ENCODE results near the gene PIANP.

The PIANP gene

GRCh38 chr12:6703631-6704030, 3.0 kb upstream of the PIANP start:
- H3K4me1 ChIP-seq (ENCODE audit: insufficient read depth, low read length), result no peaks in the 10 kb centered on the region
- DNase-seq, result no peak
- no peak overlapping the region for H3K4me3 ChIP-seq (ENCODE audit: low read depth in 1 of 2, low read length in 2 of 2)
- peaks cover 23% of the 10 kb centered on the region for H3K27me3 ChIP-seq (ENCODE audit: insufficient read depth, low read length, poor library complexity)
- 0 out of 3 replicates have a peak, but pooled peaks have one; percentile 35 for ATAC-seq (ENCODE audit: insufficient read depth, low read depth)
- no peaks in the 10 kb centered on the region for H3K9me3 ChIP-seq (ENCODE audit: insufficient read depth, low read length, severe bottlenecking)
- H3K27ac ChIP-seq (ENCODE audit: low read length), result no peak overlapping the region
- H4K20me1 ChIP-seq (ENCODE audit: insufficient read depth, low read length), result no peaks in the 10 kb centered on the region
- peak overlapping the region; percentile 36 for H2AFZ ChIP-seq (ENCODE audit: low read depth, low read length)
- no peaks in the 10 kb centered on the region for H3K79me2 ChIP-seq (ENCODE audit: insufficient read depth, low read length)
- H3K36me3 ChIP-seq (ENCODE audit: insufficient read depth, low read length), result no peaks in the 10 kb centered on the region
- TF ChIP-seq EZH2 (IDR thresholded peaks at IDR 0.05; ENCODE audit: borderline replicate concordance, low read depth, low read length, severe bottlenecking), result no peak
- TF ChIP-seq, protein P1, sequence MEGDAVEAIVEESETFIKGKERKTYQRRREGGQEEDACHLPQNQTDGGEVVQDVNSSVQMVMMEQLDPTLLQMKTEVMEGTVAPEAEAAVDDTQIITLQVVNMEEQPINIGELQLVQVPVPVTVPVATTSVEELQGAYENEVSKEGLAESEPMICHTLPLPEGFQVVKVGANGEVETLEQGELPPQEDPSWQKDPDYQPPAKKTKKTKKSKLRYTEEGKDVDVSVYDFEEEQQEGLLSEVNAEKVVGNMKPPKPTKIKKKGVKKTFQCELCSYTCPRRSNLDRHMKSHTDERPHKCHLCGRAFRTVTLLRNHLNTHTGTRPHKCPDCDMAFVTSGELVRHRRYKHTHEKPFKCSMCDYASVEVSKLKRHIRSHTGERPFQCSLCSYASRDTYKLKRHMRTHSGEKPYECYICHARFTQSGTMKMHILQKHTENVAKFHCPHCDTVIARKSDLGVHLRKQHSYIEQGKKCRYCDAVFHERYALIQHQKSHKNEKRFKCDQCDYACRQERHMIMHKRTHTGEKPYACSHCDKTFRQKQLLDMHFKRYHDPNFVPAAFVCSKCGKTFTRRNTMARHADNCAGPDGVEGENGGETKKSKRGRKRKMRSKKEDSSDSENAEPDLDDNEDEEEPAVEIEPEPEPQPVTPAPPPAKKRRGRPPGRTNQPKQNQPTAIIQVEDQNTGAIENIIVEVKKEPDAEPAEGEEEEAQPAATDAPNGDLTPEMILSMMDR (IDR thresholded peaks at IDR 0.05; ENCODE audit: borderline replicate concordance, extremely low read depth, low read length, poor library complexity, severe bottlenecking), result no peak
- H3K4me2 ChIP-seq (ENCODE audit: insufficient read depth, low read length), result no peak overlapping the region
- H3K9ac ChIP-seq (ENCODE audit: low read depth, low read length), result no peak overlapping the region

DNA sequence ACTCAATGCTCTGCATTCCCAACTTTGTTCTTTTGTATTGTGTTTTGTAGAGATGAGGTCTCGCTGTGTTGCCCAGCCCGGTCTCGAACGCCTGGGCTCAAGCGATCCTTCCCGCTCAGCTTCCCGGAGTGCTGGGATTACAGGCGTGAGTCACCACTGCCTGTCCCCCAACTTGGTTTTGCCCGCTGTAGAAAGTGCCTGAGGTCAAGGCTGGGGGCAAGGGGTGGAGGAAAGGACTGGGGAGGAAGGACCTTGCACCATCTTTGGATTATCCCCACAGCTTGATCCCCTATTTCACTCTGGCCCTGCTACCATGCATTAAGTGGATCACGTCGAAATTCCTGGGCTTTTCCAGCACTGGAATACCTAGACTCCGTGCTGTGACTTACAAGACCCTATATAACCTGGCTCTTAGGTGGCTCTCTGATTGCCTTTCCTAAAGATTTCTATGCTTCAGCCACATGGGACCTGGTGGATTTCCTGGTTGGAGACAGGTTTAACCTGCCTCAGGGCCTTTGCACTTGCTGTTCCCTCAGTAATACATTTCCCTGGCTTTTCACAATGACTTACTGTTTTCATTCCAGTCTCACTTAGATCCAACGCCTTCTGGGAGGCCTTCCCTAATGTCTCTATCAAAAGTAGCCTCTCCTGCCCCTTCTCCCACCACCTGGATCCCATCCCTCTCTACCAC, 608 bp upstream of the PIANP start:
- no peak overlapping the region for H3K9ac ChIP-seq (ENCODE audit: low read depth, low read length)
- ATAC-seq (ENCODE audit: insufficient read depth, low read depth), result no peak
- H3K4me2 ChIP-seq (ENCODE audit: insufficient read depth, low read length), result no peak overlapping the region
- DNase-seq, result no peak
- H3K27ac ChIP-seq (ENCODE audit: low read length), result no peak overlapping the region
- no peaks in the 10 kb centered on the region for H3K9me3 ChIP-seq (ENCODE audit: insufficient read depth, low read length, severe bottlenecking)
- no peak overlapping the region for H2AFZ ChIP-seq (ENCODE audit: low read depth, low read length)
- H3K27me3 ChIP-seq (ENCODE audit: insufficient read depth, low read length, poor library complexity), result peaks cover 23% of the 10 kb centered on the region
- H3K4me1 ChIP-seq (ENCODE audit: insufficient read depth, low read length), result no peaks in the 10 kb centered on the region
- no peaks in the 10 kb centered on the region for H3K36me3 ChIP-seq (ENCODE audit: insufficient read depth, low read length)
- no peak for TF ChIP-seq EZH2 (IDR thresholded peaks at IDR 0.05; ENCODE audit: borderline replicate concordance, low read depth, low read length, severe bottlenecking)
- TF ChIP-seq, protein P1 (IDR thresholded peaks at IDR 0.05; ENCODE audit: borderline replicate concordance, extremely low read depth, low read length, poor library complexity, severe bottlenecking), result no peak
- H3K4me3 ChIP-seq (ENCODE audit: low read depth in 1 of 2, low read length in 2 of 2), result no peak overlapping the region
- no peaks in the 10 kb centered on the region for H3K79me2 ChIP-seq (ENCODE audit: insufficient read depth, low read length)
- H4K20me1 ChIP-seq (ENCODE audit: insufficient read depth, low read length), result no peaks in the 10 kb centered on the region

GRCh38 chr12:6699989-6700645, 498 bp downstream of the PIANP start:
- H3K27me3 ChIP-seq (ENCODE audit: insufficient read depth, low read length, poor library complexity), result peaks cover 23% of the 10 kb centered on the region
- no peak for ATAC-seq (ENCODE audit: insufficient read depth, low read depth)
- H4K20me1 ChIP-seq (ENCODE audit: insufficient read depth, low read length), result no peaks in the 10 kb centered on the region
- no peaks in the 10 kb centered on the region for H3K9me3 ChIP-seq (ENCODE audit: insufficient read depth, low read length, severe bottlenecking)
- H3K79me2 ChIP-seq (ENCODE audit: insufficient read depth, low read length), result no peaks in the 10 kb centered on the region
- no peak for DNase-seq
- H3K27ac ChIP-seq (ENCODE audit: low read length), result no peak overlapping the region
- TF ChIP-seq, protein P1 (IDR thresholded peaks at IDR 0.05; ENCODE audit: borderline replicate concordance, extremely low read depth, low read length, poor library complexity, severe bottlenecking), result no peak
- TF ChIP-seq EZH2 (IDR thresholded peaks at IDR 0.05; ENCODE audit: borderline replicate concordance, low read depth, low read length, severe bottlenecking), result no peak
- no peaks in the 10 kb centered on the region for H3K4me1 ChIP-seq (ENCODE audit: insufficient read depth, low read length)
- no peak overlapping the region for H3K9ac ChIP-seq (ENCODE audit: low read depth, low read length)
- H3K4me2 ChIP-seq (ENCODE audit: insufficient read depth, low read length), result no peak overlapping the region
- H3K36me3 ChIP-seq (ENCODE audit: insufficient read depth, low read length), result no peaks in the 10 kb centered on the region
- H3K4me3 ChIP-seq (ENCODE audit: low read depth in 1 of 2, low read length in 2 of 2), result no peak overlapping the region
- no peak overlapping the region for H2AFZ ChIP-seq (ENCODE audit: low read depth, low read length)
